H4 (cell line): ENCODE measurements around the gene CASP2. TPM values are rescaled to one million over a fixed set of nuclear protein-coding genes. Genes with fewer than 3 reads are reported as not detected.
A peak's percentile ranks its signal among the peaks of the same experiment; 100 is the strongest.

Source experiments
- DNase-seq: peaks from one replicate; pipeline ENCODE4 v3.0.0-alpha.2; 2015; ENCODE audit warnings: low spot score
- total RNA-seq: library from RNA; depleted of rRNA; stranded (reverse); fragments of >200 nt; shearing (Covaris generic); gene quantifications from 2 replicates; pipeline ENCODE4 v1.2.3, GENCODE V29; 2014

The CASP2 gene
- total RNA-seq, 1 experiment from 2014 or later = 20.2 TPM

GRCh38 chr7:143295870-143296269 lies 7.7 kb downstream of the CASP2 start:
- no peak for DNase-seq

GRCh38 chr7:143296686-143297085 lies 8.5 kb downstream of the CASP2 start:
- DNase-seq = no peak

- DNase-seq = no peak
Measured at GRCh38 chr7:143299346-143299745, 11.2 kb downstream of the CASP2 start.

GRCh38 chr7:143299840-143300239 lies 11.7 kb downstream of the CASP2 start:
- peak; percentile 26 for DNase-seq

- DNase-seq = no peak
Measured at GRCh38 chr7:143300959-143301935, 13.1 kb downstream of the CASP2 start.

GRCh38 chr7:143303733-143304132 lies 15.6 kb downstream of the CASP2 start:
- no peak for DNase-seq

- DNase-seq = no peak
Measured at GRCh38 chr7:143304938-143305337, 16.8 kb downstream of the CASP2 start.

- DNase-seq = no peak
Measured at GRCh38 chr7:143305423-143306070, 17.4 kb downstream of the CASP2 start.

- no peak for DNase-seq
Measured at GRCh38 chr7:143308632-143309031, 20.5 kb downstream of the CASP2 start.

- DNase-seq = no peak
Measured at GRCh38 chr7:143314127-143314526, 26.0 kb downstream of the CASP2 start.

- no peak for DNase-seq
Measured at GRCh38 chr7:143315776-143316175, 27.6 kb downstream of the CASP2 start, which contains the start of gene CLCN1. Gene CLCN1 (plus strand): TSS chr7:143316111. CDS start chr7:143316213, 102 bp downstream.

GRCh38 chr7:143316492-143316891 lies 28.3 kb downstream of the CASP2 start:
- no peak for DNase-seq

- peak; percentile 24 for DNase-seq
Measured at GRCh38 chr7:143318661-143319060, 30.5 kb downstream of the CASP2 start.

- DNase-seq = no peak
Measured at GRCh38 chr7:143320620-143321019, 32.5 kb downstream of the CASP2 start.

GRCh38 chr7:143321242-143321641 lies 33.1 kb downstream of the CASP2 start:
- DNase-seq = no peak

GRCh38 chr7:143321734-143322133 lies 33.6 kb downstream of the CASP2 start:
- DNase-seq = no peak

- DNase-seq = no peak
Measured at GRCh38 chr7:143322760-143323633, 34.8 kb downstream of the CASP2 start.

- no peak for DNase-seq
Measured at GRCh38 chr7:143323653-143324052, 35.5 kb downstream of the CASP2 start.

- DNase-seq = peak; percentile 24
Measured at GRCh38 chr7:143325240-143325639, 37.1 kb downstream of the CASP2 start.

GRCh38 chr7:143327903-143328302 lies 39.8 kb downstream of the CASP2 start:
- no peak for DNase-seq

GRCh38 chr7:143329471-143330170 lies 41.5 kb downstream of the CASP2 start:
- DNase-seq = no peak
